Heart left ventricle (tissue), 16 donors: Measurements from ENCODE around the gene UNKL. TPM values are rescaled to one million over a fixed set of nuclear protein-coding genes. Genes with fewer than 3 reads are reported as not detected.

Experiments
- ATAC-seq, 4 donors: fragments of 200-7000 bp; cut with Tn5 transposase; one replicate each; pipeline ENCODE4 v1.9.1; 2020 to 2022; ENCODE audit warnings: moderate library complexity in 4 of 4, mild to moderate bottlenecking in 3 of 4, moderate number of reproducible peaks in 1 of 4
- DNase-seq, 5 donors: peaks; one replicate each; pipeline ENCODE4 v3.0.0-alpha.2; 2020
- H3K27ac ChIP-seq, 12 donors: fragments of 200-600 bp; sonication (generic) in 4 of 12; one replicate each; pipeline versions ENCODE4 v1.5.0 to v1.8.0; 2016 to 2022; ENCODE audit warnings: mild to moderate bottlenecking in 2 of 12
- H3K27me3 ChIP-seq, 9 donors: fragments of 200-600 bp; sonication (generic) in 2 of 9; one replicate each; pipeline versions ENCODE4 v1.5.1 to v1.8.0; 2016 to 2022; ENCODE audit warnings: mild to moderate bottlenecking in 3 of 9
- H3K36me3 ChIP-seq, 9 donors: fragments of 200-600 bp; sonication (generic) in 2 of 9; one replicate each; pipeline versions ENCODE4 v1.5.0 to v1.8.0; 2018 to 2022; ENCODE audit warnings: mild to moderate bottlenecking in 2 of 9
- H3K4me1 ChIP-seq, 12 donors: fragments of 200-600 bp; sonication (generic) in 4 of 12; one replicate each; pipeline versions ENCODE4 v1.5.0 to v1.8.0; 2016 to 2022; ENCODE audit warnings: mild to moderate bottlenecking in 3 of 12
- H3K4me3 ChIP-seq, 12 donors: fragments of 200-600 bp; sonication (generic) in 4 of 12; one replicate each; pipeline versions ENCODE4 v1.5.0 to v1.8.0; 2017 to 2022; ENCODE audit warnings: mild to moderate bottlenecking in 9 of 12, moderate library complexity in 4 of 12
- H3K9me3 ChIP-seq, 12 donors: fragments of 200-600 bp; sonication (generic) in 4 of 12; one replicate each; pipeline versions ENCODE4 v1.5.0 to v1.8.0; 2016 to 2022; ENCODE audit warnings: mild to moderate bottlenecking in 1 of 12
- CTCF ChIP-seq, 12 donors: fragments of 200-600 bp; sonication (generic) in 4 of 12; IDR thresholded peaks; one replicate each; pipeline versions ENCODE4 v1.5.0 to v1.8.0; 2018 to 2022; ENCODE audit warnings: antibody characterized with exemption in 12 of 12, mild to moderate bottlenecking in 5 of 12
- POLR2A ChIP-seq, 2 donors: fragments of 450-650 bp; IDR thresholded peaks; one replicate each; pipeline ENCODE4 v1.6.1; 2017; ENCODE audit warnings: antibody characterized with exemption in 2 of 2, mild to moderate bottlenecking in 2 of 2, moderate library complexity in 2 of 2
- WGBS, 4 donors: extraction: QIAGEN DNeasy Blood & Tissue Kit in 2 of 4; methylation state at CpG; one replicate each; pipeline versions ENCODE4 v1.1.5 to v1.1.7; 2013 to 2018; 5-methylcytosine and 5-hydroxymethylcytosine counted together
- intact Hi-C, 10 donors: fragments of 100-400 bp; cut with DNase I; formaldehyde crosslinking; loops; one replicate each; pipeline versions ENCODE4 v1.11.1 to v1.14.2; 2022
- polyA plus RNA-seq, 2 donors: library from polyadenylated mRNA; stranded (reverse); fragments of 200-250 nt; gene quantifications; one replicate each; pipeline ENCODE4 v1.2.3, GENCODE V29; 2013
- total RNA-seq, 9 donors: library from RNA; depleted of rRNA in 2 of 9; stranded (reverse); fragments of >200 nt in 2 of 9; fragmentation: NEBNext Ultra II Directional in 3 of 9; extraction: Animal tissue kit (Norgen Biotek cat#: 25700) in 3 of 9; gene quantifications; one replicate each; pipeline versions ENCODE4 v1.1.0 to v1.2.4, GENCODE V29; 2016 to 2023
- donor health status: ischemic (EF 13 %, LVEDD 7.1; RV severe dilation, severe dysfunction).
- donor health status: healthy with polysubstance abuse.
- donor health status: DM: no; HTN: yes; CAD: no.
- donor health status: DM: no; HTN: no; CAD: no.
- donor health status: ischemic (EF 25% LVEDD 6.9; RV normal size, moderate dysfunction).
- donor health status: ischemic (EF 25% LVEDD 5.7; RV mildly dilated, moderate dysfunction).
- donor health status: healthy.
- donor health status: DM: yes; HTN: yes; CAD: no.
- donor health status: ischemic (EF 35%, LVEDD 5.7; RV mildly dilated, moderate dysfunction).
- donor health status: nonischemic (EF 11% LVEDD 7.7; RV severe dilation, severe dysfunction).
- donor health status: DM: yes; HTN: yes; CAD: no.
- donor health status: PGD.
- donor health status: ischemic (EF 29% LVEDD 5.4; RV normal size, mild dysfunction).
- donor health status: nonischemic (EF 23%, LVEDD 6.1; RV moderate dilation, normal function).

Gene UNKL
- total and polyA plus RNA-seq, 11 donors: 4.3 to 18.3 (median 9.2) TPM

- no peak for DNase-seq
- no peaks in the 10 kb centered on the region for H3K4me1 ChIP-seq
- H3K36me3 ChIP-seq: peaks cover 0 to 74% (median 65%) of the 10 kb centered on the region in 9 donors
- no peak overlapping the region for H3K4me3 ChIP-seq
- no peaks in the 10 kb centered on the region for H3K9me3 ChIP-seq
- no peak overlapping the region for H3K27ac ChIP-seq
- H3K27me3 ChIP-seq: no peaks in the 10 kb centered on the region
- intact Hi-C loops: no loop called here
- TF ChIP-seq CTCF (IDR thresholded peaks at IDR 0.05): no peak
- TF ChIP-seq POLR2A (IDR thresholded peaks at IDR 0.05): no peak
- WGBS, 4 donors: 81 to 93% (median 89%) methylated on average over 27 to 28 of the region's 28 CpGs
- no peak for ATAC-seq
Observed at GRCh38 chr16:1390239-1390779, 24.2 kb downstream of the UNKL start.

- ATAC-seq (no peak), DNase-seq (no peak)
- 93 to 96% (median 94%) methylated on average over 6 to 7 of the region's 7 CpGs for WGBS, 4 donors
- H3K27me3 ChIP-seq: no peaks in the 10 kb centered on the region
- no peak overlapping the region for H3K27ac ChIP-seq
- intact Hi-C loops: no loop called here
- H3K4me1 ChIP-seq: no peaks in the 10 kb centered on the region
- TF ChIP-seq POLR2A (IDR thresholded peaks at IDR 0.05): no peak
- TF ChIP-seq CTCF (IDR thresholded peaks at IDR 0.05): no peak
- H3K9me3 ChIP-seq: no peaks in the 10 kb centered on the region
- H3K36me3 ChIP-seq: peaks cover 0 to 79% (median 70%) of the 10 kb centered on the region in 9 donors
- H3K4me3 ChIP-seq: no peak overlapping the region
Observed at GRCh38 chr16:1389762-1390161, 24.7 kb downstream of the UNKL start.

GRCh38 chr16:1387331-1387730, 27.2 kb downstream of the UNKL start:
- Histone ChIP-seq H3K27me3 (no peaks in the 10 kb centered on the region), H3K36me3 (peaks cover 0 to 74% (median 55%) of the 10 kb centered on the region in 9 donors), H3K4me3 (no peak overlapping the region), H3K4me1 (no peaks in the 10 kb centered on the region), H3K27ac (no peak overlapping the region), H3K9me3 (no peaks in the 10 kb centered on the region)
- intact Hi-C loops: no loop called here
- 86 to 94% (median 93%) methylated on average over 8 to 16 of the region's 16 CpGs for WGBS, 4 donors
- TF ChIP-seq CTCF (IDR thresholded peaks at IDR 0.05): no peak
- TF ChIP-seq POLR2A (IDR thresholded peaks at IDR 0.05): no peak
- DNase-seq (no peak), ATAC-seq (no peak)

- 93 to 97% (median 95%) methylated on average over 39 of the region's 39 CpGs for WGBS, 4 donors
- H3K9me3 ChIP-seq: no peaks in the 10 kb centered on the region
- no peak for DNase-seq
- no peak overlapping the region for H3K27ac ChIP-seq
- no peaks in the 10 kb centered on the region for H3K27me3 ChIP-seq
- no peak overlapping the region for H3K4me3 ChIP-seq
- ATAC-seq: no peak
- H3K4me1 ChIP-seq: no peaks in the 10 kb centered on the region
- no peak for TF ChIP-seq POLR2A (IDR thresholded peaks at IDR 0.05)
- no peak for TF ChIP-seq CTCF (IDR thresholded peaks at IDR 0.05)
- intact Hi-C loops: no loop called here
- peaks cover 0 to 76% (median 53%) of the 10 kb centered on the region in 9 donors for H3K36me3 ChIP-seq
Observed at GRCh38 chr16:1385232-1385631, 29.3 kb downstream of the UNKL start.
